H9 (cell line): Measurements from ENCODE around the gene ELMO2. TPM values are rescaled to one million over a fixed set of nuclear protein-coding genes. Genes with fewer than 3 reads are reported as not detected.

Source experiments
- DNase-seq: peaks from one replicate; pipeline ENCODE4 v3.0.0-alpha.2; 2017
- H2AFZ ChIP-seq: one replicate; pipeline ENCODE4 v1.6.1; 2013; ENCODE audit warnings: mild to moderate bottlenecking, low read length, control low read depth, moderate library complexity
- H2AK5ac ChIP-seq: 2 replicates; pipeline ENCODE4 v1.6.1; 2013; ENCODE audit warnings: low read length, control low read depth, mixed read lengths; ENCODE audit not compliant: insufficient read length
- H2BK120ac ChIP-seq: one replicate; pipeline ENCODE4 v1.6.1; 2013; ENCODE audit warnings: low read depth, mild to moderate bottlenecking, low read length, control low read depth, inconsistent platforms; ENCODE audit not compliant: poor library complexity, severe bottlenecking
- H2BK12ac ChIP-seq: 2 replicates; pipeline ENCODE4 v1.6.1; 2013; ENCODE audit warnings: low read length, control low read depth, mixed read lengths, low read depth; ENCODE audit not compliant: insufficient read length
- H2BK15ac ChIP-seq: 2 replicates; pipeline ENCODE4 v1.6.1; 2013; ENCODE audit warnings: low read depth, low read length, control low read depth
- H2BK20ac ChIP-seq: one replicate; pipeline ENCODE4 v1.6.1; 2013; ENCODE audit warnings: low read depth, mild to moderate bottlenecking, low read length, control low read depth, inconsistent platforms; ENCODE audit not compliant: poor library complexity, severe bottlenecking
- H2BK5ac ChIP-seq: 2 replicates; pipeline ENCODE4 v1.6.1; 2013; ENCODE audit warnings: low read length, control low read depth, mixed read lengths; ENCODE audit not compliant: insufficient read length
- H3K14ac ChIP-seq: 2 replicates; pipeline ENCODE4 v1.6.1; 2013; ENCODE audit warnings: low read length, control low read depth; ENCODE audit not compliant: insufficient read depth
- H3K18ac ChIP-seq: 2 replicates; pipeline ENCODE4 v1.6.1; 2013; ENCODE audit warnings: low read depth, mild to moderate bottlenecking, mixed read lengths, low read length, control low read depth; ENCODE audit not compliant: insufficient read length
- H3K23ac ChIP-seq: 2 replicates; pipeline ENCODE4 v1.6.1; 2013; ENCODE audit warnings: low read length, control low read depth, mixed read lengths, low read depth; ENCODE audit not compliant: insufficient read length
- H3K23me2 ChIP-seq: 2 replicates; pipeline ENCODE4 v1.6.1; 2013; ENCODE audit warnings: low read depth, mild to moderate bottlenecking, mixed read lengths, low read length, control low read depth; ENCODE audit not compliant: insufficient read length, poor library complexity, severe bottlenecking
- H3K27ac ChIP-seq: 2 replicates; pipeline ENCODE4 v1.5.1; 2013; ENCODE audit warnings: low read length, control low read depth, mixed read lengths, low read depth; ENCODE audit not compliant: insufficient read length
- H3K27me3 ChIP-seq: 2 replicates; pipeline ENCODE4 v1.6.1; 2013; ENCODE audit warnings: low read length, control low read depth, inconsistent platforms; ENCODE audit not compliant: insufficient read depth
- H3K4ac ChIP-seq: 2 replicates; pipeline ENCODE4 v1.6.1; 2013; ENCODE audit warnings: low read depth, mild to moderate bottlenecking, control low read depth, inconsistent platforms, low read length, moderate library complexity
- H3K4me1 ChIP-seq: 2 replicates; pipeline ENCODE4 v1.6.1; 2013; ENCODE audit warnings: low read length, control low read depth, inconsistent platforms; ENCODE audit not compliant: insufficient read depth
- H3K4me2 ChIP-seq: 2 replicates; pipeline ENCODE4 v1.6.1; 2013; ENCODE audit warnings: low read length, control low read depth, mixed read lengths; ENCODE audit not compliant: insufficient read length, insufficient read depth
- H3K56ac ChIP-seq: 2 replicates; pipeline ENCODE4 v1.6.1; 2013; ENCODE audit warnings: low read depth, mild to moderate bottlenecking, mixed read lengths, low read length, control low read depth; ENCODE audit not compliant: insufficient read length
- H3K79me1 ChIP-seq: 2 replicates; pipeline ENCODE4 v1.6.1; 2013; ENCODE audit warnings: low read depth, mild to moderate bottlenecking, moderate library complexity, low read length, control low read depth, inconsistent platforms; ENCODE audit not compliant: insufficient read depth, poor library complexity, severe bottlenecking
- H3K79me2 ChIP-seq: 2 replicates; pipeline ENCODE4 v1.6.1; 2013; ENCODE audit warnings: low read length, control low read depth, inconsistent platforms; ENCODE audit not compliant: insufficient read depth
- H3K9ac ChIP-seq: 2 replicates; pipeline ENCODE4 v1.6.1; 2013; ENCODE audit warnings: low read length, control low read depth, mixed read lengths; ENCODE audit not compliant: insufficient read length; ENCODE audit errors: extremely low read depth
- H3K9me3 ChIP-seq: one replicate; pipeline ENCODE4 v1.6.1; 2013; ENCODE audit warnings: low read depth, low read length, inconsistent platforms; ENCODE audit not compliant: control insufficient read depth
- H3T11ph ChIP-seq: one replicate; pipeline ENCODE4 v1.6.1; 2013; ENCODE audit warnings: mild to moderate bottlenecking, low read length, control low read depth, inconsistent platforms
- H4K20me1 ChIP-seq: one replicate; pipeline ENCODE4 v1.6.1; 2013; ENCODE audit not compliant: control insufficient read depth, insufficient read length, insufficient read depth
- H4K5ac ChIP-seq: 2 replicates; pipeline ENCODE4 v1.6.1; 2013; ENCODE audit warnings: low read depth, mild to moderate bottlenecking, mixed read lengths, low read length, control low read depth; ENCODE audit not compliant: insufficient read length
- H4K8ac ChIP-seq: replicated peaks from 2 replicates; pipeline ENCODE4 v1.6.1; 2013; ENCODE audit warnings: low read length, control low read depth, mixed read lengths, low read depth; ENCODE audit not compliant: insufficient read length
- H4K91ac ChIP-seq: 2 replicates; pipeline ENCODE4 v1.6.1; 2013; ENCODE audit warnings: low read depth, mild to moderate bottlenecking, moderate library complexity, mixed read lengths, low read length, control low read depth; ENCODE audit not compliant: insufficient read length
- H3K27ac Mint-ChIP-seq, 3 experiments: 2 replicates in 2 of 3; 3 replicates in 1 of 3; pipeline ENCODE4 v1.8.0; 2020 to 2021; ENCODE audit warnings: mixed read lengths in 3 of 3, mild to moderate bottlenecking in 1 of 3, moderate library complexity in 1 of 3
- H3K27me3 Mint-ChIP-seq: 2 replicates; pipeline ENCODE4 v1.8.0; 2021; ENCODE audit warnings: low read depth, mild to moderate bottlenecking, moderate library complexity, mixed read lengths
- H3K36me3 Mint-ChIP-seq, 3 experiments: 2 replicates in 2 of 3; 3 replicates in 1 of 3; pipeline ENCODE4 v1.8.0; 2020 to 2021; ENCODE audit warnings: low read depth in 3 of 3, mixed read lengths in 3 of 3; ENCODE audit not compliant: insufficient read depth in 1 of 3
- H3K4me1 Mint-ChIP-seq, 2 experiments: 2 replicates each; pipeline ENCODE4 v1.8.0; 2020; ENCODE audit warnings: mixed read lengths in 2 of 2
- H3K4me3 Mint-ChIP-seq, 2 experiments: 2 replicates in 1 of 2; 3 replicates in 1 of 2; pipeline ENCODE4 v1.8.0; 2020 to 2021; ENCODE audit warnings: mild to moderate bottlenecking in 2 of 2, mixed read lengths in 2 of 2, moderate library complexity in 1 of 2
- H3K9me3 Mint-ChIP-seq, 2 experiments: 2 replicates in 1 of 2; 3 replicates in 1 of 2; pipeline ENCODE4 v1.8.0; 2020; ENCODE audit warnings: mild to moderate bottlenecking in 2 of 2, mixed read lengths in 2 of 2, moderate library complexity in 1 of 2
- CTCF ChIP-seq: fragments of 200-600 bp; sonication (generic); conservative IDR thresholded peaks from 3 replicates; pipeline ENCODE4 v1.8.0; 2021; ENCODE audit warnings: antibody characterized with exemption, mild to moderate bottlenecking
- WGBS: extraction: QIAGEN DNeasy Blood & Tissue Kit; methylation state at CpG from one replicate; pipeline ENCODE4 v1.1.7; 2013; ENCODE audit warnings: missing lambda C conversion rate, low lambda C conversion rate, mixed read lengths; ENCODE audit not compliant: insufficient read length; ENCODE audit errors: extremely low coverage; 5-methylcytosine and 5-hydroxymethylcytosine counted together
- total RNA-seq: library from RNA; stranded (reverse); gene quantifications from 2 replicates; pipeline ENCODE4 v1.2.1, GENCODE V29; 2021

ELMO2 gene
- total RNA-seq, 1 experiment from 2014 or later, result 32.5 TPM

GRCh38 chr20:46374383-46374782, 32.0 kb downstream of the ELMO2 start:
- H3K4me2 ChIP-seq, result no peak overlapping the region
- H3K14ac ChIP-seq, result no peak overlapping the region
- H3K4me1 ChIP-seq, result no peaks in the 10 kb centered on the region
- no peak overlapping the region for H2BK20ac ChIP-seq
- H2BK12ac ChIP-seq, result no peak overlapping the region
- H4K5ac ChIP-seq, result no peak overlapping the region
- no peak overlapping the region for H2AFZ ChIP-seq
- H3K23me2 ChIP-seq, result no peaks in the 10 kb centered on the region
- no peaks in the 10 kb centered on the region for H3K4me1 Mint-ChIP-seq
- H3K23ac ChIP-seq, result no peak overlapping the region
- H2AK5ac ChIP-seq, result no peak overlapping the region
- no peak overlapping the region for H3T11ph ChIP-seq
- H3K9me3 ChIP-seq, result no peaks in the 10 kb centered on the region
- no peak overlapping the region for H3K56ac ChIP-seq
- no peak overlapping the region for H4K91ac ChIP-seq
- no peak overlapping the region for H3K9ac ChIP-seq
- WGBS, result no CpG with 5 or more reads among the region's 7 CpGs
- no peak overlapping the region for H2BK120ac ChIP-seq
- H3K79me2 ChIP-seq, result no peaks in the 10 kb centered on the region
- no peak overlapping the region for H3K4ac ChIP-seq
- H3K79me1 ChIP-seq, result no peaks in the 10 kb centered on the region
- H2BK15ac ChIP-seq, result no peak overlapping the region
- H4K8ac ChIP-seq, result no peak overlapping the region
- no peak overlapping the region for H3K27ac Mint-ChIP-seq
- no peak for TF ChIP-seq CTCF
- no peak for DNase-seq
- H3K27me3 Mint-ChIP-seq, result no peaks in the 10 kb centered on the region; the same call in 1 of the 2 replicates
- H3K18ac ChIP-seq, result no peak overlapping the region
- peaks cover 34 to 81% (median 71%) of the 10 kb centered on the region in 3 experiments for H3K36me3 Mint-ChIP-seq
- peak overlapping the region in 1 of 2 experiments; percentile 52; a peak in 1 of 5 replicates for H3K4me3 Mint-ChIP-seq
- H3K27ac ChIP-seq, result no peak overlapping the region
- no peaks in the 10 kb centered on the region for H3K9me3 Mint-ChIP-seq
- H4K20me1 ChIP-seq, result no peaks in the 10 kb centered on the region
- H3K27me3 ChIP-seq, result no peaks in the 10 kb centered on the region; the same call in 1 of the 2 replicates
- no peak overlapping the region for H2BK5ac ChIP-seq
